ENCODE results near the gene GLT8D1.

Gene GLT8D1

DNA sequence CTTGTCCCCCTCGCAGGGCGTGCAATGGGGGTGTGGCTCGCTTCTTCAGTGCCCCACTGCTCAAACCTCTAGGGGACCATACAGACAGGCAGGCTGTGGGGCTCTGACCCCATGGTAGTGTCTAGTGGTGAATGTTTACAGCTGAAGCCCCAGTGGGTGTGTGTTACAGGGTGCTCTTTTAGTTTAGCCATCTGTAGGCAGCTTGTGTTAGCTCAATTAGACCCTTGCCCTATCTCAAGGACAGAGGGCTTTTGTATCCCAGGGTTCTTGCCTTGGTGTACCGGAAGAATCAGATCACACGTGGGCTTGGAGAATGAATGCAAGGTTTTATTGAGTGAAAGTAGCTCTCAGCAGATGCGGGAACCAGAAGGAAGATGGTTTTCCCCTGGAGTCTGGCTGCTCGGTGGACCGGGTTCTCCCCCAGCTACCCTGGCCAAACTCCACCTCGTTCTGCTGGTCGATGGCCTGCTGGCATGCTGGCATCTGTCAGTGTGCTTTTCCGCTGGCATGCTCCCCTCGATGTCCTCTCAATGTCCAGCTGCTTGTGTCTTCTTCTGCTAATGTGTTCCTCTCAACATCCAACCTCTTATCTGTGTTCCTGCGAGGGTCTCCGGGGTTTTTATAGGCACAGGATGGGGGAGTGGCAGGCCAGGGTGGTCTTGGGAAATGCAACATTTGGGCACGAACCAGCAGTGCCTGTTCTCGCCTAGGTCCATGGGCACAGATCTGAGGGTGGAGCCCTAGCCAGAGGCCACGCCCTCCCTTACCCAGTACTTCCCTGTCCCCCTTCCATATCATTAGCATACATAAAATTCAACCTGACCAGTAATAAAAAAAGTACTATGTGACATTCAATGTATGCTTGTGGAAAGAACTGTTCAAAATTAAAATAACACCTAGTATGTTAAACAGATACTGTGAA lies 7.0 kb upstream of the GLT8D1 start:
- no peak for DNase-seq (ENCODE audit: low read depth)

DNA sequence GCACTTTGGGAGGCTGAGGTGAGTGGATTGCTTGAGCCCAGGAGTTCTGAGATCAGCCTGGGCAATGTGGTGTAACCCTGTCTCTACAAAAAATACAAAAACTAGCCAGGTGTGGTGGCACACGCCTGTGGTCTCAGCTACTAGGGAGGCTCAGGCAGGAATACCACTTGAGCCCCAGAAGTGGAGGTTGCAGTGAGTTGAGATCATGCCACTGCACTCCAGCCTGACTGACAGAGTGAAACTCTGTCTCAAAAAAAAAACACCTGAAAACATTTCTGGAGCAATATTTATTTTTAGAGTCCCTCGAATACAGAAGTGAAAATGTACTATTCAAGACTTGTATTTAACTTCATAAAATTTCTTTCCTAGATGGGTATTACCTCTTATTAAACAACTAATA lies 4.9 kb upstream of the GLT8D1 start:
- no peak for DNase-seq (ENCODE audit: low read depth)

DNA sequence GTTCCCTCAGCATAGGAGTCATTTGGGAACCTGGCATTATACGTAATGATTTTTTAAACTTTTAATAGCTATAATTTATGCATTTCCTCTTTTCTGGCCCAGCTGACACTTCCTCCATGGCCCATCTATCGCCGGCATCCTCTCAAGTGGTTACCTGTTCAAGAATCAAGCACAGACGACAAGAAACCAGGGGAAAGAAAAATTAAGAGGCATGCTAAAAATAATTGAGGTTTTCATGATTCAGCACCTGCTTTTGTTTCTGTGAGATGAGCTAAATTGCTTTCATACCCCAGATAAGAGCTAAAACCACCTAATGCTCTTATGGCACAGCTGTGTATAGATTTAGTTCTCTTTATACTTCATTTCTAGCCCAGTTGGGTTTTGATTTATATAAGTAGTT lies 2.0 kb upstream of the GLT8D1 start:
- no peak for DNase-seq (ENCODE audit: low read depth)

DNA sequence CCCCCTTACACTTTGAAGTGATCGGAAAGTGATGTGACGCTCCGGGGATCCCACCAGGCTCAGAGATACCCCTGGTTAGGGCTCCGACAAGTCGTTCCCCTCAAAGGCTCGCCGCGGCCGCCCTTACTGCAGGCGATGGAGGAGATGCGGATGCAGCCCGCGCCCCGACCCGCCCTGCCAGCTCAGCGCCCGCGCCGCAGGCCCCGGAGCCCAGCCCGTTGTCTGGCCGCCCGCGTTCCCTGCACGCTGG lies 228 bp downstream of the GLT8D1 start:
- no peak for DNase-seq (ENCODE audit: low read depth)

DNA sequence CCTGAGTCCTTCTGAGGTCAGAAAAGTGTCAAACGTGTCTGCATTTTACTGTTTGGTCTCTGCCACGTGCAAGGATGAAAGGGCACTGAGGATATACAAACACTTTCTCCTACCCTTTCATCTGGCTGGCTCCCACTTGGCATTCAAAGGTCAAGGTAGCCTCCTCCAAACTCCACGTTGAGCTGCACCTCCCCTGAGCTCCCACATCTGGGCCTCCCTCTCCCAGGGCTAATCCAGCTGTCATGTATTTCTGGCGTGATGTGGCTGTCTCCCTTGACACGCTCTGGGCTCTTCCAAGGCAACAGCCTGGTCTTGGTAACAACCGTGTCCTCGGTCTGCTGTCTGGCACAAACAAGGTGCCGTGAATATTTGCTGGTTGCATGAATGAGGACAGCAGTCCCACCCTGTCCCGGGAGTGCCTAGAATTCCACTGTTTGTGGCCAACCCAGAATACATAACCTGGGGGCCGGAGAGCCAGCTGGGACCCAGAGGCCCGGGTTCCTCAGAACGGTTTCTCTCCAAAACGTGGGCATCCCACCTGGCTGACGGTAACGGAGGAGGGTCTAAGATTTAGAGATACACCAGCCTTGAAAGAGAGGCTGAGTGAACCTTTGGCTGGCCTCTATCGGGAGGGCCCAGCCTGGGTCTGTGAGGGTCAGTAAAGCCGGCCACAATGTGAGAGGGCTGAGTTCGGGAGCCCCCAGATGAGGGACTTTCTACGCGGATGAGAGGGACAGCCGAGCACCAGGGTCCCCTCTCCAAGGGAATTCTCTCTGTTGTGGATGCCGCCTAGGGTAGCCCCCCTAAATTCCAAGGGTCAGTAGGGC lies 767 bp downstream of the GLT8D1 start:
- no peak for DNase-seq (ENCODE audit: low read depth)

DNA sequence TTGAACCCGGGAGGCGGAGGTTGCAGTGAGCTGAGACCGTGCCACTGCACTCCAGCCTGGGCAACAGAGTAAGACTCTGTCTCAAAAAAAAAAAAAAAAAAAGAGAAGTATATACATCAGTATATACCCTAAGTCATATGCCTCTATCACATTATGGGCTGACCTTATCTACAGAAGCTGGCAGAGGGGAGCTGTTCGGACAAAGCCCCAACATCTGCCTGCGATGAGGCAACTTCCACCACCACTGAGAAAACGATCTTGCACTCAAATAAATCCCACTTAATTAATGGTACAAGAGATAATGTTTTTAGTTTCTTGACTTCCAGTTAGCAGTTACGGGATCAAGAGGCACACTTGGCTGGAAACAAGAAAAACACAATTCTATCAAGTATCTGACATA lies 2.2 kb downstream of the GLT8D1 start:
- no peak for DNase-seq (ENCODE audit: low read depth)

DNA sequence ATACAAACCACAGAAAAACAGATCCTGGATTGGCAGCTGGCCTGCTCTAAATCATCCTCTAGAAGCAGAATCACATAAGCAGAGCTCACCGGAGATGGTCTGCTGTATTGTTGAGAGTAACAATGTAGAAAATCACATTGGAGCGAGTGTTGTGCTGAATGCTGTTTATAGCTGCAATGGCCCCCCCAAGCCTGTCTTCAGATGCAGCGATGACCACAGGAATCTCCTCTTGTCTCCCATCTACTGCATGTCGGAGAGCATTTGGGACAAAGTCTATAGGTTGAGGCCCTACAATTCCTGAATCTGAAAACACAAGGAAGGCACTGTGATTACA lies 8.0 kb downstream of the GLT8D1 start:
- DNase-seq (ENCODE audit: low read depth), result no peak

DNA sequence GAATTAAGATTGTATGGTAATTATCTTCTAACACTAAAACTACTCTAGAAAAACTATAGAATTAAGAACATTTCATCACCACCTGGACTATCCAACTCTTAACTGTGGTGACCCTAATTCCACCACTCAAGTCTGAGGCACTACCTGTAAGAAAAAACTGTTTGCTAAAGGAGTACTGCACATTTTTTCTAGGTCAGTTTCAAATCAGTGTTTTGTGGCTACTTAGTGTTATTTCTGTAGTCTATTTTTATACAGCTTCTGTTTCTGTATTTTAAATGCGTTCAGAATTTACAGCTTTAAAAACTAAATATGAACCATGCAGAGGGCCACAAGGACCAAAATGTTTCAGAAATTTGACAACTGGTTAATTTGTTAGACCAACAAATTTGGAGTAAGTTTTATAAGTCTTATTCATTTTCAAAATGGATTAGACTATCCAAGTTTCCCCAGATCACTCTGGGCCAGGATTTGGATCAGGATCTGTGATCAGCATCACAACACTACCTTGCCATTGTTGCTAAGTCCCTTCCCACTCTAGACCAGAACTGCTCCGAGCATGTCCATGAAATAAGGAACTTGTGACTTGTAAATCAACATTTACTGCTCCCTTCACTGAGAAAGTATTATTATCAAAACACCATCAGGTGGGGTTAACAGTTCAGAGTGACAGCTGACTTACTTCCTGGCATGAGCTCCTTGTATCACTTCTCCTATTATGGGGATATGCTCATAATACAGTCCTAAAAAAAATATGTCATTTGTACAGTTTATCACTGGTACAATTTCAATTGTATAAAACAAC lies 8.6 kb downstream of the GLT8D1 start:
- DNase-seq (ENCODE audit: low read depth), result no peak

DNA sequence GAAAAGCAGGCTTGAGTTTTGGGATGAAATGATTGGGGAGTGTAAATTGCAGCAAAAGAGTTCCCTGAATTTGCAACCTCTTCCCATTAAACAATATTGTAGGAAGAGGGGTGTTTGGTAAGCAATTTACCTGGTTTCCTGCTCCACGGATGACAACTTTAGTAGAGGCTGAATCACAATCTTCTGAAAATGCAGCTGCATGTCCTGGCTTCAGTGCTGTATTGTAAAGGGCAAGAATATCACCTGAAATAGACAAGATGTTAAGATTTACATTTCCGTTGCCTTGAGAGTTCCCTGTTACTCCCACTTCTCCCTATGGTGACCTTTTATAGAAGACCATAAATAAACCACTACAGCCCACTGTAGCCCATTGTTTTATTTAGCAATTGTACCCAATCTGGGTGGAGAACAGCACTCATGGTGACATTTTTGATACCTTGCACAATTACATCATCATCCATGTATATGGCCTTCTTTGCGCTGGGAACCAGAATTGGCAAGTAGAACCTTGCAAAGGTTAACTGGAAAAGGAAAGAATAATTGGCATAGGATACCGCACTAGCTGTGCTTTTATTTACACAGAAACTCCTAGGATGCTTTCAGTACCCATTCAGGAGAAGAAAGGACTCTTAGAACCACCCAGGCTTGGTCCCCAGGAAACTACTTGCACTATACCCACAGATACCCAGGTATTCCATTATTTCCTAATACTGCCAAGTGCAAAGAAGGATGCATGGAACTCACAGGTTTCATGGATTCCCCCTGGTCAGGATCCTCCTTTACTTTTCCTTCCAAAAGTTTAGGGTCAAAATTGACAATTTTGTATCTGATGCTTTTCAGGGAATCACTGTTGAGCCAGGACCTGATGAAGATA lies 9.6 kb downstream of the GLT8D1 start:
- DNase-seq (ENCODE audit: low read depth), result no peak

DNA sequence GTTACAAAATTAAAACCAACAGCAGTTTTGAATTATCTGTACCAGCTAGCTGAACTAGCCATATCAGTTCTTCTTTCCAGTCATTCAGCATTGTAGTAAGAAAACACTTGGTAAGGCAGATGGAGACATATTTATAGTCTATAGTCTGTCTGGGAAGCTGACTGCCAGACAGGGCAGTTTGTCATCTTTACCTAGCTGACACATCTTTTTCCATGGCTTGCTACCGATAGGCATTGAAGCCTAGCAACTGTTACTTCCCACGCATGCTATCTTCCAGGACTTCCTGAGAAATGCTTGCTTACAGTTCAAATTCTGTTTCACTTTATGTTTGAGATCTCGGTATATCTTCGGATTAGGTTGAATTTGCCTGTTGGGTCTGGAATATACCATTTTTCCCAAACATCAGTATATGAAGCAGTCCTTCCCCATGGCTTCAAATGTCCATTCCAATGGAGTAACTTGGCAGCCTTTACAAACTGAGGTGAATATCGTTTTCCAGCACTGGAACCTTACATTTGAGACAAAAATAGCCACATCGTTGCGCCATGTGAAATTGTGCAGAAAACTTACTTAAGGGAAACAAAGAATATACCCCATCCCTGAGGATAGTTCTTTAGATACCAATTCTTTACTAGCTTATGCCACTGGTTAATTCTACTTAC lies 10.9 kb downstream of the GLT8D1 start:
- no peak for DNase-seq (ENCODE audit: low read depth)

DNA sequence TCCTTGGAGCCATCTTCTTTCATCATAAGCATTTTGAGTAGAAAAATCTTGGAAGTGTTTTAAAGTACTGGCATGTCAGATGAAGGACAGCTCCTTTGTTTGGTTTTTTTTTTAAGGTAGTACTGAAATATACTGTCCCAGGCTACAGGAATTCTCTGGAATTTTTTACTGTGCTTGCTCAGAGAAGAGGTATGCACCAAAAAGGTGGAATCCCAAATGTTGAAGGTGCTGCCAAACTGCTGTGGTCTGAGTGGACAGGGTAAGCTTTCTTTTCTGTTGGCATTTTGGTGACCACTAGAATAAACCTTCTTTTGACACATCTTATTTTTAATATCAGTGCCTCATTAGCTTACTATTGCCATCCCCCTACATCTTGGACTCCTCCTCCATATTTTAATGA lies 12.5 kb downstream of the GLT8D1 start:
- DNase-seq (ENCODE audit: low read depth), result no peak

DNA sequence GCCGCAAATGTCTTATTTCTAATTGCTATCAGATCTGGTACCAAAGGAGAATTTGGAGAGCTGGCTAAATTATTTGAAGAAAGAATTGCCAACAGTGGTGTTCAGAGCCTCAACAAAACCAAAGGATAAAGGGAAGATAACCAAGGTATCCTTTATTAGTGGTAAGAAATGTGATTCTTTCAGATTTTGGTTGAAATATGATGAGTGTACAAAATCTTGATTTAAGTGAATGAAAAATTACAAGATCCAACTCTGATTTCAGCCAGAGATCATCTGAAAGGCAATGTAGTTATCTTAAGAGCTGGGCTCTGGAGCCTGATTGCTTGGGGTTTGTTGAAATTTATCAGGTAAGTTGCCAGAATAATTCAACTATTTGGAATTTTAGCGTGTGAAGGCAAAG lies 15.0 kb downstream of the GLT8D1 start:
- no peak for DNase-seq (ENCODE audit: low read depth)

DNA sequence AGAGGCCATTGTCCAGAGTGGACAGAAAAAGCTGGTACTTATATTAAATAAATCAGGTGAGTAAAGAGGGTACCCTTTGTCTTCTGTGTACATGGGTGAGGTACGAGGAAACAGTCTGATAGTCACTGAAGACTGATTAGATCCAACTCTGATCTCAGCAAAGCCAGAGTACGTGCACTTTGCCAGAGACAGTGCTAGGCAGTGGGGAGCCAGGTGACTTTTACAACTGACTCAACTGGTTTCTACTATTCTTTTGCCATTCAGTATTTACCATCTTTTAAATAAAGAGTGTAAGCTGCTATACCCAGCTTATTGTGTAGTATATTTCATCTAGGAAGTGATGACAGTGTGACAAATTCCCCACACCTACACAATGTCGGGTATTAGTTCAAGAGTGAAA lies 16.4 kb downstream of the GLT8D1 start:
- no peak for DNase-seq (ENCODE audit: low read depth)

DNA sequence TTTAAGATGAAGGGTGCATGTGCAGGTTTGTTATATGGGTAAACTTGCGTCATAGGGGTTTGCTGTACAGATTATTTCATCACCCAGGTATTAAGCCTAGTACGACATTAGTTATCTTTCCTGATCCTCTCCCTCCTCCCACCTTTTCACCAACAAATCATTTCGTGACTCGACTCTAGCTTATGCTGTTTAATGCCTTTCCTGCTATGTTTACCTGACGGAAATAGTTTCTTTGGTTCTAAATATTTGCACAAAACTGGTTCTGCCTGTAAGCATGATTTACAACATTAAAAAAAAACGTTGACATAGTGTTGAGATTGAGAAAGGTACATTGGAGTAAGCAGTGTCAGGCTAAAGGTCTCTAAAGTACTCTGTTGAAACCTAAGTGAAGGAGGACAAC lies 17.3 kb downstream of the GLT8D1 start:
- DNase-seq (ENCODE audit: low read depth), result no peak

DNA sequence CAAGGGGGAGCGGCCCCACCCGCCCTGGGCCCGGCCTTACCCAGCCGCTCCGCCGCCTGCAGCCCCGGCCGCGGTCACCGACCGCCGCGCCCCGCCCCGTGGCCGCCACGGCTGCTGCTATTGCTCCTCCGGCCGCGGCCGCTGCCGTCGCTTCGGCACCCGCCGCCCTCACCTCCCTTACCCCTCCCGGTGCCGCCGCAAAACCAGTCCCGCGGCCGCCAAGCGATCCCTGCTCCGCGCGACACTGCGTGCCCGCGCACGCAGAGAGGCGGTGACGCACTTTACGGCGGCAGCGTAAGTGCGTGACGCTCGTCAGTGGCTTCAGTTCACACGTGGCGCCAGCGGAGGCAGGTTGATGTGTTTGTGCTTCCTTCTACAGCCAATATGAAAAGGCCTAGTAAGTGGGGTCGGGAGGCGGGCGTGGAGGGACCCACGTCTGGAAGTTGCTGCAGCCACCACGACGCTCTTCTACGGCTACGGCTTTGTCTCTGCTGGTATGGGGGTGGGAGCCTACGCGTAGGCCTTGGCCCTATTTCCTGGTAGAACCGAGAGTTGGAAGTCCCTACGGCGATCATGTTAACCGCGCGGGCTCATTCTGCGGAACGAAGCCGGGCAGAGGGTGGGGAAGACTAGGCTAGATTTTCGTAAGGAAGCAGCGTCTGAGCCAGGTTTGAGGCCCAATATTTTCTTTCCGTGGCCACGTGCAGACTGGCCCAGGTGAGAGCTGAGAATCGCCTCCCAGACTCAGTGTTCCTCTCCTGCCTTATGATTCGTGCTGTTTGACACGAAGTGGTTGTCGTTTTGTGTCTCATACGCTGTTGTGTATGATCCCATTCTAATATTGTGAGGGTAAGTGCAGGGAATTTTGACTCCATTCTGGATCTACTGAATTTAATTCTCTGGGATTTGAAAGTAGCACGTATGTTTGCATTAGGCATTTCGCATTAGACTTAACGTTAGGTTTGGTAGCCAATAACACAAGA lies 19.6 kb downstream of the GLT8D1 start, which contains the start of the genes GNL3 and PBRM1:
Gene GNL3, plus strand, starts transcription at position 324 of the 983 bp plus-strand sequence. Its CDS starts 61 bp downstream, at position 385.
Gene PBRM1, minus strand, starts transcription at position 205 of the 983 bp plus-strand sequence.
- peak; percentile 94 for DNase-seq (ENCODE audit: low read depth)

DNA sequence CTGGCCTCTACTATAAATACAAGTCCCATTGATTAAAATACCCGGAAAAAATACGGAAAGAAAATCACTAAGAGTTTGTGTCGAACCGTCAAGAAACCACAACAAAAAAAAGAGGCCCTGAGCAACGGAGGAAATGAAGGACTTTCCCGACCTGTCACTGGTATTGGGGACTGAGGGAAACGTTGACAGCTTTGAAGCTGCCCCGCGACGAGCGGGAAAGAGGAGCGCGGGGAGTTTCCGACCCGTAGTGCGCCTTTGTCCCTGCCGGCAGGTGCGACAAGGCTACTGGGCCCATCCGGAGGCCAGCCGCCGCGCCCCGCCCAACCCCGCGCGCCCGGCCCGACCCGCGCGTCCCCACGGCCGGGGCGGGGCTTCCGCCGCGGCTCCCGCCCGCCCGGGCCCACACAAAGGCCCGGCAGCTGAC lies 20.3 kb downstream of the GLT8D1 start:
- DNase-seq (ENCODE audit: low read depth), result peak; percentile 61

DNA sequence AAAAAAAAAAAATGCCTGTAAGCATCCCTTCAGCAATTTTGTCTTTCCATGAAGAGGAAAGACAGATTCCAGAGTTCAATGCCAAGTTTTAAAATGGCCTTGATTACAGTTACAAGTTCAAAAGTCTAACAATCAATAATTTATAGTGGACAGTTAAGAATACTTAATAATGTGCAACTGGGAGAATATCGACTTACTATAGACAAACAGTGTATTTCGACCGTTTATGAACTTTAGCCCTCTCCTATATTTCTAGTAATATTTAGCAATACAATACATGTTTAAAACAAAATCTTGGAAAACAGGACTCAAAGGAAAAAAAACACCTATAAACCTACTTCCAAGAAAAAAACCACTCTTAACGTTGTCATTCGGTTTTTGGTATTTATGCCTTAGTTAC lies 21.4 kb downstream of the GLT8D1 start:
- no peak for DNase-seq (ENCODE audit: low read depth)

DNA sequence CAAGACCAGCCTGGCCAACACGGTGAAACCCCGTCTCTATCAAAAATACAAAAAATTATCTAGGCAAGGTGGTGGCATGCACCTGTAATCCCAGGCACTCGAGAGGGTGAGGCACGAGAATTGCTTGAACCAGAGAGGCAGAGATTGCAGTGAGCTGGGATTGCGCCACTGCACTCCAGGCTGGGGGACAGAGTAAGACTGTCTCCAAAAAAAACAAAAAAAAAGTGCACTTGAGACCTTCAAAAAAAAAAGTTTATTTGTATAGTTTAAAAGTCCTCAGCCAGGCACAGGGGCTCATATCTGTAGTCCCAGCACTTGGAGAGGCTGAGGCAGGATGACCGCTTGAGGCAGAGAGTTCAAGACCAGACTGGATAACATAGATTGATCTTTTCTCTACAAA lies 22.0 kb downstream of the GLT8D1 start:
- no peak for DNase-seq (ENCODE audit: low read depth)

DNA sequence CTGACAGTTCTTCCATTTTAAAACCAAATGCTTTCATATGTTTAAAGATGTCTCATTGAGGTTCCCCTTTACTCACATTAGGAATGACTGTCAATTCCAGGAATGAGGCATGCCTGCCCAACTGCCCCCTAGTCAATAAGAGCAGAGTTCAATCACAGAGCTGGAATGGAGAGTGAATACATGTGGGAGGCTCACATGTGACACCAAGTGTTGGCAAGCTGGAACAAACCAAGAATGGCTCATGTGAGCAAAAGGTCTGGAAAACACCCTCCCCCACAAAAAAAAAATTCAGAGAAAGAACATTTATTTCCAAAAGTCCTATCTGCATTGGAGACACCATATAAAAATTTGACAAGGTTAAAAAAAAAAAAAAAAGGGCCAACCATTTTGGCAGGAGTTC lies 23.6 kb downstream of the GLT8D1 start:
- no peak for DNase-seq (ENCODE audit: low read depth)

DNA sequence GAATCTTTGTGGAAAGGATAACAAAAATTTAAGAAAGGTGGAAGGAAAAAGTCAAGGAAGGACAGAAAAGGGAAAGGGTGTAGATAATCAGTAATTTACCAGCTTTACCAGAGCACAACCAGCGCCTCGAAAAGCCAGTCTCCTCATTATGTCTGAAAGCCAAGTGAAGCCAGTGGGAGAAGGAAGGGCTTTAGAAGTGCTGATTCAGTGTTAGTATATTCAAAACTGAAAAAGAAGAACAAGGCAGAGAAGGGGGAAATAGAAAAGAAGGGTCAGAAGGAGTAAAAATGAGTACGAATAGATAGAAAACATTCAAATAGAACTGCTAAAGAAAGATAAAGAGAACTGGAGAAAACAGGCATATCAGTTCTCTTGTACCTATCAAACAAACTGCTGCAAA lies 24.0 kb downstream of the GLT8D1 start:
- no peak for DNase-seq (ENCODE audit: low read depth)
